HepG2 (cell line): ENCODE measurements around the gene TNFRSF21. TPM values are rescaled to one million over a fixed set of nuclear protein-coding genes. Genes with fewer than 3 reads are reported as not detected.

ENCODE experiments used
- ATAC-seq: fragments of 200-7000 bp; cut with Tn5 transposase; 3 replicates; pipeline ENCODE4 v1.9.1; 2020; ENCODE audit warnings: mild to moderate bottlenecking, moderate library complexity
- BruUV-seq: library from RNA; stranded (reverse); fragments of 400-500 nt; replicated peaks from 2 replicates; lab custom pipeline; 2021; lab: Mats Ljungman, UMichigan
- CTCF ChIA-PET: fragments of 300-600 bp; formaldehyde crosslinking; extraction: SDS; loops from one replicate; lab custom pipeline; 2021; ENCODE audit warnings: low total read pairs, inconsistent platforms, low intra/inter-chr PET ratio; lab: Yijun Ruan, JAX
- POLR2A ChIA-PET: fragments of 350-600 bp; sonication (Branson Sonifier 250); formaldehyde crosslinking; loops from one replicate; lab custom pipeline; 2020; ENCODE audit warnings: antibody characterized with exemption, inconsistent platforms; lab: Yijun Ruan, JAX
- DNase-seq: peaks from one replicate; pipeline ENCODE4 v3.0.0-alpha.2; 2015; ENCODE audit warnings: low spot score
- FAIRE-seq: peaks from 3 replicates; lab custom pipeline; 2011; peaks lifted over from hg19 to GRCh38; lab: Jason Lieb, UNC
- H2AFZ ChIP-seq: one replicate; pipeline ENCODE4 v1.6.1; 2011; ENCODE audit warnings: low read length, inconsistent platforms
- H3K27ac ChIP-seq: fragments of 300-600 bp; 3 replicates; pipeline ENCODE4 v1.8.0; 2011; ENCODE audit warnings: mixed run types, mild to moderate bottlenecking, mixed read lengths, low read length, inconsistent platforms; ENCODE audit not compliant: insufficient read depth; ENCODE audit errors: extremely low read length
- H3K27me3 ChIP-seq, 2 experiments: fragments of 200-600 bp in 1 of 2; 2 replicates in 1 of 2; 3 replicates in 1 of 2; pipeline versions ENCODE4 v1.6.0 to v1.8.0; 2011; ENCODE audit warnings: low read length in 2 of 2, mild to moderate bottlenecking in 2 of 2, moderate library complexity in 2 of 2, inconsistent platforms in 1 of 2; ENCODE audit not compliant: insufficient read depth in 2 of 2, control insufficient read depth in 1 of 2
- H3K36me3 ChIP-seq, 2 experiments: fragments of 200-600 bp in 1 of 2; replicated peaks in 1 of 2; 2 replicates in 1 of 2; 3 replicates in 1 of 2; pipeline versions ENCODE4 v1.5.1 to v1.8.0; 2011; ENCODE audit warnings: low read length in 2 of 2, inconsistent platforms in 1 of 2; ENCODE audit not compliant: insufficient read depth in 2 of 2, control insufficient read depth in 1 of 2
- H3K4me1 ChIP-seq: 2 replicates; pipeline ENCODE4 v1.5.1; 2012; ENCODE audit warnings: low read length, inconsistent platforms; ENCODE audit not compliant: insufficient read depth
- H3K4me2 ChIP-seq: 2 replicates; pipeline ENCODE4 v1.6.0; 2011; ENCODE audit warnings: low read depth, low read length, inconsistent platforms
- H3K4me3 ChIP-seq, 3 experiments: fragments of 200-600 bp in 1 of 3; sonication (generic), shearing (Covaris generic) in 1 of 3; replicated peaks in 1 of 3; 2 replicates each; pipeline ENCODE4 v1.5.1; 2011 to 2016; ENCODE audit warnings: low read length in 3 of 3, inconsistent platforms in 2 of 3, low read depth in 2 of 3, mild to moderate bottlenecking in 2 of 3, control low read depth in 1 of 3, mixed read lengths in 1 of 3; ENCODE audit not compliant: insufficient read depth in 1 of 3
- H3K79me2 ChIP-seq: one replicate; pipeline ENCODE4 v1.6.1; 2011; ENCODE audit warnings: low read length, inconsistent platforms; ENCODE audit not compliant: insufficient read depth
- H3K9ac ChIP-seq: 2 replicates; pipeline ENCODE4 v1.6.0; 2011; ENCODE audit warnings: mild to moderate bottlenecking, low read depth, low read length, inconsistent platforms; ENCODE audit not compliant: insufficient read depth
- H3K9me3 ChIP-seq: 2 replicates; pipeline ENCODE4 v1.5.1; 2012; ENCODE audit warnings: mild to moderate bottlenecking, low read length
- H4K20me1 ChIP-seq: 2 replicates; pipeline ENCODE4 v1.6.0; 2011; ENCODE audit warnings: inconsistent platforms, mild to moderate bottlenecking, low read length, moderate library complexity; ENCODE audit not compliant: insufficient read depth
- CREB1 ChIP-seq, 2 experiments: fragments of 450-650 bp in 1 of 2; IDR thresholded peaks; 2 replicates each; pipeline ENCODE4 v1.6.1; 2016 to 2017; ENCODE audit warnings: control low read depth in 1 of 2, mild to moderate bottlenecking in 1 of 2, missing compliant biosample characterization in 1 of 2, missing genetic modification characterization in 1 of 2
- CTCF ChIP-seq: sonication (generic); formaldehyde crosslinking; IDR thresholded peaks from 2 replicates; pipeline ENCODE4 v1.5.0; 2020; ENCODE audit warnings: mild to moderate bottlenecking, missing genetic modification reagents, moderate library complexity
- ESRRA ChIP-seq: sonication (generic); formaldehyde crosslinking; IDR thresholded peaks from 2 replicates; pipeline ENCODE4 v1.5.1; 2020; ENCODE audit warnings: mild to moderate bottlenecking, low read depth, missing genetic modification reagents
- ETS1 ChIP-seq: sonication (generic); formaldehyde crosslinking; IDR thresholded peaks from 2 replicates; pipeline ENCODE4 v1.4.0; 2020; ENCODE audit warnings: missing genetic modification reagents
- KAT7 ChIP-seq: IDR thresholded peaks from 2 replicates; pipeline ENCODE4 v1.6.1; 2018; ENCODE audit warnings: borderline replicate concordance, missing compliant biosample characterization
- MIER2 ChIP-seq: IDR thresholded peaks from 2 replicates; pipeline ENCODE4 v1.6.1; 2016; ENCODE audit warnings: missing biosample characterization, missing genetic modification reagents
- SMARCE1 ChIP-seq: fragments of 450-650 bp; IDR thresholded peaks from 2 replicates; pipeline ENCODE4 v1.6.1; 2017; ENCODE audit warnings: borderline replicate concordance
- TEAD2 ChIP-seq: sonication (generic); formaldehyde crosslinking; IDR thresholded peaks from 2 replicates; pipeline ENCODE4 v1.9.0; 2021; ENCODE audit warnings: missing genetic modification reagents
- ZNF275 ChIP-seq: sonication (generic); formaldehyde crosslinking; IDR thresholded peaks from 2 replicates; pipeline ENCODE4 v1.8.0; 2022; ENCODE audit warnings: missing genetic modification reagents, mild to moderate bottlenecking, inconsistent platforms, borderline replicate concordance
- ZNF709 ChIP-seq: sonication (generic); formaldehyde crosslinking; IDR thresholded peaks from 2 replicates; pipeline ENCODE4 v1.5.0; 2020; ENCODE audit warnings: mild to moderate bottlenecking, missing genetic modification reagents
- WGBS: methylation state at CpG from one replicate; pipeline ENCODE4 v1.1.6; 2017; ENCODE audit warnings: low lambda C conversion rate; 5-methylcytosine and 5-hydroxymethylcytosine counted together
- in situ Hi-C: cut with HindIII; loops from 2 replicates; pipeline ENCODE4 v1.10.0; 2017; ENCODE audit warnings: low pct_unique_long_range_greater_than_20kb; ENCODE audit not compliant: extremely low pct_ligation_motif_present
- intact Hi-C: fragments of 100-400 bp; cut with micrococcal nuclease; formaldehyde crosslinking; loops from one replicate; pipeline ENCODE4 v1.10.0; 2022; ENCODE audit not compliant: unreplicated experiment
- polyA plus RNA-seq, 8 experiments: library from polyadenylated mRNA; depleted of rRNA in 3 of 8; stranded (reverse) in 7 of 8; unstranded in 1 of 8; fragments of >200 nt; fragmentation: Illumina TruSeq in 4 of 8; extraction: Trizol in 4 of 8; gene quantifications; 2 replicates each; pipeline versions ENCODE4 v1.2.1 to v1.2.3, GENCODE V29; 2011 to 2016; ENCODE audit warnings: low read depth in 4 of 8, missing spikeins in 1 of 8, mixed read lengths in 1 of 8; ENCODE audit not compliant: insufficient read depth in 1 of 8
- total RNA-seq, 5 experiments: library from RNA; depleted of rRNA; stranded (reverse); fragments of >200 nt; fragmentation: Illumina TruSeq; extraction: Trizol; gene quantifications; 2 replicates each; pipeline ENCODE4 v1.2.3, GENCODE V29; 2016; ENCODE audit warnings: low read depth in 1 of 5
- TF ChIP-seq, protein P1 (sequence below): sonication (generic); formaldehyde crosslinking; conservative IDR thresholded peaks from 2 replicates; pipeline ENCODE4 v1.4.0; 2020; ENCODE audit warnings: missing genetic modification reagents

Gene TNFRSF21
- total and polyA plus RNA-seq, 2 of the 13 experiments (the other 11 are each of a cell fraction or from before 2014, with no cell fraction given) = 24.8 to 46.3 TPM

DNA sequence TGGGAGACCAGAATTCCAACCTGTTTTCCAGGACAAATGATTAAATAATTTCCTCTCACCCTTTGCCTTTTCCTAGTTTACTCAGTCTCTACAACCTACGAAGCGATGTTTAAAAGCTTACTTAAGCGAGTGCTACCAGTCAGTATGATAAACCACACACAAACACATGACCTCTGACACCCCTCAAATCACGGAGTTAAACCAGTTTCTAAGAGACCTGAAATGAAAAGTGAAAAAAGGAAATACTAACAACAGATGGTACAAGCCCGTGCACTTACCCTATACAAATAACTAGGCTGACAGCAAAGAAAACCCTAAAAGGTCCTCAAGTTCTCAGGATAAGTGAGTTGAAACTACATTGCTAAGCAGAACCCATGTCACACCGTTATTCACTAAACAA, 7.7 kb downstream of the TNFRSF21 start:
- H3K4me3 ChIP-seq = no peak overlapping the region
- no peak overlapping the region for H3K27ac ChIP-seq
- no peak overlapping the region for H2AFZ ChIP-seq
- H3K9me3 ChIP-seq = no peaks in the 10 kb centered on the region
- peaks cover 4 to 24% of the 10 kb centered on the region in 2 experiments; a peak in 4 of 5 replicates for H3K36me3 ChIP-seq
- CTCF ChIA-PET = no interaction called here
- in situ Hi-C loops = loop anchor here (25.0 kb wide), 1 partner anchor 440 kb away; no protein-coding TSS in a partner anchor
- no TSS peak for BruUV-seq
- no peak overlapping the region for H3K4me2 ChIP-seq
- 88% methylated on average over 6 of the region's 6 CpGs for WGBS
- intact Hi-C loops = no loop called here
- DNase-seq (no peak), FAIRE-seq (no peak), ATAC-seq (no peak)
- no peak for TF ChIP-seq ESRRA
- TF ChIP-seq CTCF (CRISPR knock-in tag) = no peak
- no peak for TF ChIP-seq CREB1 (IDR thresholded peaks at IDR 0.05)
- no peak for TF ChIP-seq CREB1 (CRISPR knock-in tag; IDR thresholded peaks at IDR 0.05)
- TF ChIP-seq KAT7 (CRISPR knock-in tag) = no peak
- no peak for TF ChIP-seq SMARCE1
- TF ChIP-seq, protein P1, sequence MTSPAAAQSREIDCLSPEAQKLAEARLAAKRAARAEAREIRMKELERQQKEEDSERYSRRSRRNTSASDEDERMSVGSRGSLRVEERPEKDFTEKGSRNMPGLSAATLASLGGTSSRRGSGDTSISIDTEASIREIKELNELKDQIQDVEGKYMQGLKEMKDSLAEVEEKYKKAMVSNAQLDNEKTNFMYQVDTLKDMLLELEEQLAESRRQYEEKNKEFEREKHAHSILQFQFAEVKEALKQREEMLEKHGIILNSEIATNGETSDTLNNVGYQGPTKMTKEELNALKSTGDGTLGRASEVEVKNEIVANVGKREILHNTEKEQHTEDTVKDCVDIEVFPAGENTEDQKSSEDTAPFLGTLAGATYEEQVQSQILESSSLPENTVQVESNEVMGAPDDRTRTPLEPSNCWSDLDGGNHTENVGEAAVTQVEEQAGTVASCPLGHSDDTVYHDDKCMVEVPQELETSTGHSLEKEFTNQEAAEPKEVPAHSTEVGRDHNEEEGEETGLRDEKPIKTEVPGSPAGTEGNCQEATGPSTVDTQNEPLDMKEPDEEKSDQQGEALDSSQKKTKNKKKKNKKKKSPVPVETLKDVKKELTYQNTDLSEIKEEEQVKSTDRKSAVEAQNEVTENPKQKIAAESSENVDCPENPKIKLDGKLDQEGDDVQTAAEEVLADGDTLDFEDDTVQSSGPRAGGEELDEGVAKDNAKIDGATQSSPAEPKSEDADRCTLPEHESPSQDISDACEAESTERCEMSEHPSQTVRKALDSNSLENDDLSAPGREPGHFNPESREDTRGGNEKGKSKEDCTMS (CRISPR knock-in tag) = no peak
- no peak for TF ChIP-seq ZNF275 (CRISPR knock-in tag)
- TF ChIP-seq TEAD2 (CRISPR knock-in tag) = no peak
- TF ChIP-seq ETS1 (CRISPR knock-in tag) = no peak
- TF ChIP-seq MIER2 (CRISPR knock-in tag) = no peak
- no peak for TF ChIP-seq ZNF709 (CRISPR knock-in tag)
- H3K9ac ChIP-seq = no peak overlapping the region
- peaks cover 83% of the 10 kb centered on the region for H4K20me1 ChIP-seq
- no peaks in the 10 kb centered on the region for H3K27me3 ChIP-seq
- H3K79me2 ChIP-seq = peaks cover 100% of the 10 kb centered on the region
- POLR2A ChIA-PET = interaction anchor here (1.1 kb wide), 2 partner anchors 13 to 240 kb away, joined by 3 read pairs; no protein-coding TSS in a partner anchor
- peaks cover 69% of the 10 kb centered on the region for H3K4me1 ChIP-seq
